22Rv1 (cell line): ENCODE results near the gene PCDHGB2.
"Not testable (repeated sequence)": the region's sequence is repeated elsewhere in the genome, so short reads cannot be mapped to it uniquely, and the experiment has no call there.

Source experiments
- H3K27ac ChIP-seq: fragments of 450-650 bp; 2 replicates; pipeline ENCODE4 v1.5.1; 2017
- ZFX ChIP-seq: fragments of 450-650 bp; IDR thresholded peaks from 2 replicates; pipeline ENCODE4 v1.6.1; 2017; ENCODE audit warnings: antibody characterized with exemption, borderline replicate concordance
- TF ChIP-seq, protein P1 (sequence below): fragments of 450-650 bp; IDR thresholded peaks from 2 replicates; pipeline ENCODE4 v1.5.1; 2017; ENCODE audit warnings: mild to moderate bottlenecking

Gene PCDHGB2

DNA sequence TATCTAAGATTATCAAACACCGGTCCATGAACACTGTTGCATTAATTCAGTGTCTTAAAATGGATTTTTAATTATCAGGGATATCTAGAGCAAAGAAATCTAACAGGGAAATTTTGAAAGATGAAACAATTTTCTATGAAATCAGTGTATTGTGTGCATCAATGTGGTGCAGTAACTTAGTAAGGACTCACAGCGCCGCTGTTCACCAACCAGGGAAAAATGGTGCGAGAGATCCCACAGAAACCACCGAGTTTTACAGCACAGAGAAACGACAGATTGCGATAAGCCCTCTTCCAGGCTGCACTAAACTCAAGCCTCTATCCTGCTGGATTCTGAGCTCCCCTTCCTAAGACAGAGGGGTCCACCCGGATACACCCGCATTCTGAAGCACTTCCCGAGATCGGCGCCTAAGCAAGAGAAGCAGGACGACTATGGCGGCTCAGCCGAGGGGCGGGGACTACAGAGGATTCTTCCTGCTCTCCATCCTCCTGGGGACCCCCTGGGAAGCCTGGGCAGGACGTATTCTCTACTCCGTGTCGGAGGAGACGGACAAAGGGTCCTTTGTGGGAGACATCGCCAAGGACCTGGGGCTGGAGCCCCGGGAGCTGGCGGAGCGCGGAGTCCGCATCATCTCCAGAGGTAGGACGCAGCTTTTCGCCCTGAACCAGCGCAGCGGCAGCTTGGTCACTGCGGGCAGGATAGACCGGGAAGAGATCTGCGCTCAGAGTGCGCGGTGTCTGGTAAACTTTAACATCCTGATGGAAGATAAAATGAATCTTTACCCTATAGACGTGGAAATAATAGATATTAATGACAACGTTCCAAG is 22.9 kb downstream of the PCDHGB2 start, which contains the start of gene PCDHGA7:
Gene PCDHGA7 (plus strand): TSS at position 274 of the 826 bp plus-strand sequence. CDS start 158 bp downstream, at position 432.
- TF ChIP-seq, protein P1, sequence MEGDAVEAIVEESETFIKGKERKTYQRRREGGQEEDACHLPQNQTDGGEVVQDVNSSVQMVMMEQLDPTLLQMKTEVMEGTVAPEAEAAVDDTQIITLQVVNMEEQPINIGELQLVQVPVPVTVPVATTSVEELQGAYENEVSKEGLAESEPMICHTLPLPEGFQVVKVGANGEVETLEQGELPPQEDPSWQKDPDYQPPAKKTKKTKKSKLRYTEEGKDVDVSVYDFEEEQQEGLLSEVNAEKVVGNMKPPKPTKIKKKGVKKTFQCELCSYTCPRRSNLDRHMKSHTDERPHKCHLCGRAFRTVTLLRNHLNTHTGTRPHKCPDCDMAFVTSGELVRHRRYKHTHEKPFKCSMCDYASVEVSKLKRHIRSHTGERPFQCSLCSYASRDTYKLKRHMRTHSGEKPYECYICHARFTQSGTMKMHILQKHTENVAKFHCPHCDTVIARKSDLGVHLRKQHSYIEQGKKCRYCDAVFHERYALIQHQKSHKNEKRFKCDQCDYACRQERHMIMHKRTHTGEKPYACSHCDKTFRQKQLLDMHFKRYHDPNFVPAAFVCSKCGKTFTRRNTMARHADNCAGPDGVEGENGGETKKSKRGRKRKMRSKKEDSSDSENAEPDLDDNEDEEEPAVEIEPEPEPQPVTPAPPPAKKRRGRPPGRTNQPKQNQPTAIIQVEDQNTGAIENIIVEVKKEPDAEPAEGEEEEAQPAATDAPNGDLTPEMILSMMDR = peak; percentile 72
- TF ChIP-seq ZFX = no peak
- no peak within 1 kb of the TSS for H3K27ac ChIP-seq

DNA sequence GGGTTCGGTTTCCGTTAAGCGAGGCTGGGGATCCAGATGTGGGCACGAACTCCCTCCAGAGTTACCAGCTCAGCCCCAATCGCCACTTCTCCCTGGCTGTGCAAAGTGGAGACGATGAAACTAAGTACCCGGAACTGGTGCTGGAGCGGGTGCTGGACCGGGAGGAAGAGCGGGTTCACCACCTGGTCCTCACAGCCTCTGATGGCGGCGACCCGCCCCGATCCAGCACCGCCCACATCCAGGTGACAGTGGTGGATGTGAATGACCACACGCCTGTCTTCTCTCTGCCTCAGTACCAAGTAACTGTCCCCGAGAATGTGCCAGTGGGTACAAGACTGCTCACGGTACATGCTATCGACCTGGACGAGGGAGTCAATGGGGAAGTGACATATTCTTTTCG is 23.6 kb downstream of the PCDHGB2 start:
- TF ChIP-seq, protein P1 = no peak
- no peak for TF ChIP-seq ZFX
- no peak overlapping the region for H3K27ac ChIP-seq

DNA sequence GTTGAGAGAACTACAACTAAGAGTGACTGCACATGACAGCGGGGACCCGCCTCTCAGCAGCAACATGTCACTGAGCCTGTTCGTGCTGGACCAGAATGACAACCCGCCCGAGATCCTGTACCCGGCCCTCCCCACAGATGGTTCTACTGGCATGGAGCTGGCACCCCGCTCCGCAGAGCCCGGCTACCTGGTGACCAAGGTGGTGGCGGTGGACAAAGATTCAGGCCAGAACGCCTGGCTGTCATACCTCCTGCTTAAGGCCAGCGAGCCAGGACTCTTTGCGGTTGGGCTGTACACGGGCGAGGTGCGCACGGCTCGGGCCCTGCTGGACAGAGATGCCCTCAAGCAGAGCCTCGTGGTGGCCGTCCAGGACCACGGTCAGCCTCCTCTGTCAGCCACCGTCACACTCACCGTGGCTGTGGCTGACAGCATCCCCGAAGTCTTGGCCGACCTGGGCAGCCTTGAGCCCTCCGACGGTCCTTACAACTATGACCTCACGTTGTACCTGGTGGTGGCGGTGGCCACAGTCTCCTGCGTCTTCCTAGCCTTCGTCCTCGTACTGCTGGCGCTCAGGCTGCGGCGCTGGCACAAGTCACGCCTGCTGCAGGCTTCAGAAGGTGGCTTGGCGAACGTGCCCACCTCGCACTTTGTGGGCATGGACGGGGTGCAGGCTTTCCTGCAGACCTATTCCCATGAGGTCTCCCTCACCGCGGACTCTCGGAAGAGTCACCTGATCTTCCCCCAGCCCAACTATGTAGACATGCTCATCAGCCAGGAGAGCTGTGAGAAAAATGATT is 24.9 kb downstream of the PCDHGB2 start:
- H3K27ac ChIP-seq = no peak overlapping the region
- no peak for TF ChIP-seq ZFX
- TF ChIP-seq, protein P1 = no peak

DNA sequence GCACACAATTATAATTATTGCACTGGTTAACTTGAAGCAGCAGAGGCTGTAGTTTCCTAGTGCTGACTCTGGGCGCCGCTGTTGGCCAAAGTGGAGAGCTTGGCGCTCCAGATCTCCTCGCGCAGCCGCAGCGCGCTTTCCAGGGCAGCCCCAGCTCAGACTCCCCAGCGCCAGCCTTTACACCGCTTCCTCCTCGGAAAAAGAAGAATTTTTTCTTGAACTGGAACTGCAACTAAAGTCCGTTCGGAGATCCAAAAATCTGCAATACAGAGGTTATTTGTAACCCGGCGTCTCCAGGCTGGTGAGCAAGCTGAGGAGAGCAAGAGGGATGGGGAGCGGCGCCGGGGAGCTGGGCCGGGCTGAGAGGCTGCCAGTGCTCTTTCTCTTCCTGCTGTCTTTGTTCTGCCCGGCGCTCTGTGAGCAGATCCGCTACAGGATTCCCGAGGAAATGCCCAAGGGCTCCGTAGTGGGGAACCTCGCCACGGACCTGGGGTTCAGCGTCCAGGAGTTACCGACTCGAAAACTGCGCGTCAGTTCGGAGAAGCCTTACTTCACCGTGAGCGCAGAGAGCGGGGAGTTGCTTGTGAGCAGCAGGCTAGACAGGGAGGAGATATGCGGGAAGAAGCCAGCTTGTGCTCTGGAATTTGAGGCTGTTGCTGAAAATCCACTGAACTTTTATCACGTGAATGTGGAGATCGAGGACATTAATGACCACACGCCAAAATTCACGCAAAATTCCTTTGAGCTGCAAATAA is 27.9 kb downstream of the PCDHGB2 start, which contains the start of gene PCDHGB4:
Gene PCDHGB4 (plus strand): TSS at position 142 of the 755 bp plus-strand sequence. CDS start 187 bp downstream, at position 329.
- H3K27ac ChIP-seq = not testable (repeated sequence)
- TF ChIP-seq, protein P1 = peak; percentile 71

DNA sequence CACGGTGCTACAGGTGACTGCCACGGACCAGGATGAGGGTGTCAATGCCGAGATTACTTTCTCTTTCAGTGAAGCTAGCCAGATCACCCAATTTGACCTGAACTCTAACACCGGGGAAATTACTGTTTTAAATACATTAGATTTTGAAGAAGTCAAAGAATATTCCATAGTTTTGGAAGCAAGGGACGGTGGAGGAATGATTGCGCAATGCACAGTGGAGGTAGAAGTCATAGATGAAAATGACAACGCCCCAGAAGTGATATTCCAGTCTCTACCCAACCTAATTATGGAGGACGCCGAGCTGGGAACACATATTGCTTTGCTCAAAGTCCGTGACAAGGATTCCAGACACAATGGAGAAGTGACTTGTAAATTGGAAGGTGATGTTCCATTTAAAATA is 28.9 kb downstream of the PCDHGB2 start:
- TF ChIP-seq, protein P1 = no peak
- no peak for TF ChIP-seq ZFX
- H3K27ac ChIP-seq = no peak overlapping the region

DNA sequence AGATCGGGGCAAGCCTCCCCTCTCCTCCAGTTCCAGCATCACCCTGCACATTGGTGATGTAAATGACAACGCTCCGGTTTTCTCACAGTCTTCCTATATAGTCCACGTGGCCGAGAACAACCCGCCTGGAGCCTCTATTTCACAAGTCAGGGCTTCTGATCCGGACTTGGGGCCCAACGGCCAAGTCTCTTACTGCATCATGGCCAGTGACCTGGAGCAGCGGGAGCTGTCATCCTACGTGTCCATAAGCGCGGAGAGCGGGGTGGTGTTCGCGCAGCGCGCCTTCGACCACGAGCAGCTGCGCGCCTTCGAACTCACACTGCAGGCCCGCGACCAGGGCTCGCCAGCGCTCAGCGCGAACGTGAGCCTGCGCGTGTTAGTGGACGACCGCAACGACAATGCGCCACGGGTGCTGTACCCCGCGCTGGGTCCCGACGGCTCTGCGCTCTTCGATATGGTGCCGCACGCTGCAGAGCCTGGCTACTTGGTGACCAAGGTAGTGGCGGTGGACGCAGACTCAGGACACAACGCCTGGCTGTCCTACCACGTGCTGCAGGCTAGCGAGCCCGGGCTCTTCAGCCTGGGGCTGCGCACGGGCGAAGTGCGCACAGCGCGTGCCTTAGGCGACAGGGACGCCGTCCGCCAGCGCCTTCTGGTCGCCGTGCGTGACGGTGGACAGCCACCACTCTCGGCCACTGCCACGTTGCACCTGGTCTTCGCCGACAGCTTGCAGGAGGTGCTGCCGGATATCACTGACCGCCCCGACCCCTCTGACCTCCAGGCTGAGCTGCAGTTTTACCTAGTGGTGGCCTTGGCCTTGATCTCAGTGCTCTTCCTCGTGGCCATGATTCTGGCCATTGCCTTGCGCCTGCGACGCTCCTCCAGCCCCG is 29.6 kb downstream of the PCDHGB2 start:
- H3K27ac ChIP-seq = no peak overlapping the region
- TF ChIP-seq ZFX = no peak
- TF ChIP-seq, protein P1 = no peak
